ENCODE measurements around the gene CNMD. TPM values are rescaled to one million over a fixed set of nuclear protein-coding genes. Genes with fewer than 3 reads are reported as not detected.

The CNMD gene
- total RNA-seq, 1 donor from 2014 or later = not detected

DNA sequence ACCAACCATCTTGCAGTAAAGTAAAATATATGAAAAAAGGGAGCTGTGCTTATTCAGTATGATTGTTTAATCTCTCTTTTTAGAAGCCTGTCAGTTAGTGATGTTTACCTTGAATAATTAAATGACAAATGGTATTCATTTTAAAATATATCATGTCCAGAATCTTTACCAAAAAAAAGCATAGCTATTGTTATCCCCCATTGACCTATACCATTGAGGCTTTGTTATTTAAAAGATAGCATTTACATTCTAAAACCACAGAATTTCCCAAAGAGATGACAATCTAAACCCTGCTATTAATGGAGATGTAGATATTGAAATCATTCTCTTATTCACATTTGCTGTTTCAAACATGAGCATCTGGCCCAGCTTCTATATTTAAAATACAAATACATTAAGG lies 2.2 kb downstream of the CNMD start:
- H3K4me1 ChIP-seq = peaks cover 14% of the 10 kb centered on the region
- H3K9me3 ChIP-seq (replicated peaks) = no peaks in the 10 kb centered on the region
- H3K27me3 ChIP-seq (ENCODE audit: low read depth) = peaks cover 90% of the 10 kb centered on the region
- no peak overlapping the region for H3K4me3 ChIP-seq
- DNase-seq = no peak
- no peaks in the 10 kb centered on the region for H3K36me3 ChIP-seq
- H3K27ac ChIP-seq (replicated peaks) = no peak overlapping the region
- TF ChIP-seq, protein P1, sequence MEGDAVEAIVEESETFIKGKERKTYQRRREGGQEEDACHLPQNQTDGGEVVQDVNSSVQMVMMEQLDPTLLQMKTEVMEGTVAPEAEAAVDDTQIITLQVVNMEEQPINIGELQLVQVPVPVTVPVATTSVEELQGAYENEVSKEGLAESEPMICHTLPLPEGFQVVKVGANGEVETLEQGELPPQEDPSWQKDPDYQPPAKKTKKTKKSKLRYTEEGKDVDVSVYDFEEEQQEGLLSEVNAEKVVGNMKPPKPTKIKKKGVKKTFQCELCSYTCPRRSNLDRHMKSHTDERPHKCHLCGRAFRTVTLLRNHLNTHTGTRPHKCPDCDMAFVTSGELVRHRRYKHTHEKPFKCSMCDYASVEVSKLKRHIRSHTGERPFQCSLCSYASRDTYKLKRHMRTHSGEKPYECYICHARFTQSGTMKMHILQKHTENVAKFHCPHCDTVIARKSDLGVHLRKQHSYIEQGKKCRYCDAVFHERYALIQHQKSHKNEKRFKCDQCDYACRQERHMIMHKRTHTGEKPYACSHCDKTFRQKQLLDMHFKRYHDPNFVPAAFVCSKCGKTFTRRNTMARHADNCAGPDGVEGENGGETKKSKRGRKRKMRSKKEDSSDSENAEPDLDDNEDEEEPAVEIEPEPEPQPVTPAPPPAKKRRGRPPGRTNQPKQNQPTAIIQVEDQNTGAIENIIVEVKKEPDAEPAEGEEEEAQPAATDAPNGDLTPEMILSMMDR (IDR thresholded peaks at IDR 0.05; ENCODE audit: borderline replicate concordance) = no peak
- intact Hi-C loops (cut with micrococcal nuclease) = no loop called here

DNA sequence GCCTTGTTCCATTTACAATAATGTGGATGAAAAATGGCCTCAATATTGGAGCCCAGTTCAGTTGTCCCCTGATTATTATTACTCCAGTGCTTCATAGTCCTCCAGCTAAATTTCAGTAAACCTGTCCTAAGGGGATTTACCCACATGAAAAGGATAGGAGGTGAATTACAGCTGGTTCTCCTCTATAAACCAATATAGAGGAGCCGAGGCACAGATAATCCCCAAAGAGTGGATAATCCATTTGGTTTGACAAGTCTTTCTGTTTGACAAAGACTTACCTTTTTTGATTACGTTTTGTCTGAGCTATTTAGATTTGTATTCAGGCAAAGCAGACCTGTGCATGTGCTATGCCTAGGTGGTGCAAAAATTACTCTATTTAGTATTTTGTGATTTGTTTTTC lies 2.7 kb downstream of the CNMD start:
- Histone ChIP-seq H3K27me3 (ENCODE audit: low read depth) (peaks cover 86% of the 10 kb centered on the region), H3K9me3 (replicated peaks) (no peaks in the 10 kb centered on the region), H3K4me1 (peaks cover 14% of the 10 kb centered on the region), H3K4me3 (no peak overlapping the region), H3K36me3 (no peaks in the 10 kb centered on the region), H3K27ac (replicated peaks) (no peak overlapping the region)
- TF ChIP-seq, protein P1 (IDR thresholded peaks at IDR 0.05; ENCODE audit: borderline replicate concordance) = no peak
- intact Hi-C loops (cut with micrococcal nuclease) = no loop called here
- DNase-seq = no peak

DNA sequence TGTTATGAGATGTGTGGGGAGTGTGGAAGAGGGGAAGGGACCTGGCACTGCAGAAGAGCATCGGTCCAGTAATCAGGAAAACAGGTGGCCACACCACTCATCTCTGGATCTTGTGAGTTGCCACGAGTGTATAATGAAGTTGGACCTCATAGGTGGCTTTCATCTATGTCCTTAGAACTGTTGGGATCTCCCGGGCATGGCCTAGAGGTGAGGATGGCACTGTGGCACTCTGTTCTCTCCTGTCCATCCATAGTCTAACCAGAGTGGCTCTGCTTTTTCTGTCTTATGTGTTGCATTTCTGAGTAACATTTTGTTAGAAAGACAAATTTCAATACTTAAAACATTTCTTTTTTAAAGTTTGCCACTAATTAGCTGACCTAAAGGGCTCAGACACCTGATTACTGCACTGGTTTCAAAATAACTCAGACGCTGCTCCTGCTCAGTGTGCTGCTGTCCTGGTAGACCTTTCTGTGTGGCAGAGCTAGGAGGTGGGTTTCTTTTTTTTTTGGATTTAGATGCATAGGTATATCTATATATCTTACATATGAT lies 5.5 kb downstream of the CNMD start:
- TF ChIP-seq, protein P1 (IDR thresholded peaks at IDR 0.05; ENCODE audit: borderline replicate concordance) = no peak
- no peaks in the 10 kb centered on the region for H3K9me3 ChIP-seq (replicated peaks)
- no peaks in the 10 kb centered on the region for H3K36me3 ChIP-seq
- H3K27ac ChIP-seq (replicated peaks) = no peak overlapping the region
- intact Hi-C loops (cut with micrococcal nuclease) = no loop called here
- no peak overlapping the region for H3K4me3 ChIP-seq
- peaks cover 73% of the 10 kb centered on the region for H3K27me3 ChIP-seq (ENCODE audit: low read depth)
- H3K4me1 ChIP-seq = peaks cover 9% of the 10 kb centered on the region
- no peak for DNase-seq

DNA sequence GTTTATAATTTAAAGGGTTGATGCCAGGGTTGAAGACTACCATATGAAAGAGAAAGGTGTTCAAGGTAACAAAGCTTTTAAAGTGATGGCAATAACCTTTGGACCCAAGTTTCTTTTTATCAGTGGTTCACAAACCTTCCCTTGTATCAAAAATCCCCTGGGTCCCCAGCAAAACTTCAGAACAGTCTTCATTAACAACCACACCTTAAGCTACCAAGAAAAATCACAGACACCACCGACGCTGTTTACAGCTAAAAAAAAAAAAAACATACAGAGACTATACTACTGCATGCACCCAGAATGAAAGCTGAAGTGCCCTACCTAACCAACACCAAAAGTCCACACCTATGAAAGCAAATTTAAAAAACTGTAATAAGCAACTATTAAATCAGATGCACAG lies 13.4 kb downstream of the CNMD start:
- H3K27ac ChIP-seq (replicated peaks) = no peak overlapping the region
- no peak overlapping the region for H3K4me3 ChIP-seq
- TF ChIP-seq, protein P1 (IDR thresholded peaks at IDR 0.05; ENCODE audit: borderline replicate concordance) = no peak
- no peaks in the 10 kb centered on the region for H3K36me3 ChIP-seq
- H3K9me3 ChIP-seq (replicated peaks) = peaks cover 10% of the 10 kb centered on the region
- DNase-seq = no peak
- intact Hi-C loops (cut with micrococcal nuclease) = no loop called here
- H3K4me1 ChIP-seq = no peaks in the 10 kb centered on the region
- peaks cover 8% of the 10 kb centered on the region for H3K27me3 ChIP-seq (ENCODE audit: low read depth)

DNA sequence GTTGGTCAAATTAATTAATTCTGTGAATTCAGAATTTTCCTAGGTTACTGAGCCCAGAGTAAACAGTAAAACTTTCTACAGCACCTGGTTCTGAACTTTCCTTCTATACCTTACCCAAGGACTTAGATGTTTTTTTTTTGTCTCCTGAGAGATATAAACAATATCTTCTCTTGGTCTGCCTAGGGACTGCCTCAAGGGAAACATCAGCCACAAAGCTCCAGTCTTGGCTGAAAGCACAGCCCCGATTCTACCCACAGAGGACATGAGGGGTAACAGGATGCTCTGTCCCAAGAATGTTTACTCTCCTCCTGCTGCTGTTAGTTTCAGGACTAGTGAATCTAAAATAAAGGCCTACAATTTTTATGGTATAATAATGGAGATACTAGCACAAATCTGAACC lies 14.3 kb downstream of the CNMD start:
- no peak for DNase-seq
- intact Hi-C loops (cut with micrococcal nuclease) = no loop called here

More for the DNA sequence above, 14.3 kb downstream of the CNMD start:
- no peaks in the 10 kb centered on the region for H3K27me3 ChIP-seq (ENCODE audit: low read depth)
- TF ChIP-seq, protein P1 (IDR thresholded peaks at IDR 0.05; ENCODE audit: borderline replicate concordance) = no peak
- H3K27ac ChIP-seq (replicated peaks) = no peak overlapping the region
- H3K4me3 ChIP-seq = no peak overlapping the region
- H3K4me1 ChIP-seq = no peaks in the 10 kb centered on the region
- H3K36me3 ChIP-seq = no peaks in the 10 kb centered on the region
- peaks cover 10% of the 10 kb centered on the region for H3K9me3 ChIP-seq (replicated peaks)

Measured in left ventricle myocardium inferior (tissue), 1 donor.